GM12865 (cell line): ENCODE results near the gene KIF3C.

Source experiments
- DNase-seq: peaks from one replicate; pipeline ENCODE4 v3.0.0; 2010; ENCODE audit warnings: low read depth
- H3K4me3 ChIP-seq: 2 replicates; pipeline ENCODE4 v1.5.1; 2011; ENCODE audit warnings: mild to moderate bottlenecking, low read depth, low read length, control low read depth
- CTCF ChIP-seq: IDR thresholded peaks from 2 replicates; pipeline ENCODE4 v1.5.1; 2011; ENCODE audit warnings: low read length, control low read depth, low read depth, inconsistent platforms; ENCODE audit not compliant: insufficient read depth; ENCODE audit errors: missing control alignments

The KIF3C gene

GRCh38 chr2:25976983-25977741, 5.1 kb downstream of the KIF3C start:
- no peak overlapping the region for H3K4me3 ChIP-seq
- no peak for DNase-seq
- no peak for TF ChIP-seq CTCF

GRCh38 chr2:25972049-25972823, 10.1 kb downstream of the KIF3C start:
- no peak for TF ChIP-seq CTCF
- H3K4me3 ChIP-seq: no peak overlapping the region

GRCh38 chr2:25971596-25971995, 10.7 kb downstream of the KIF3C start:
- no peak overlapping the region for H3K4me3 ChIP-seq
- no peak for TF ChIP-seq CTCF
- DNase-seq: no peak

More at GRCh38 chr2:25972049-25972823, 10.1 kb downstream of the KIF3C start:
- no peak for DNase-seq

GRCh38 chr2:25966531-25967270, 15.6 kb downstream of the KIF3C start:
- TF ChIP-seq CTCF: no peak
- H3K4me3 ChIP-seq: no peak overlapping the region
- DNase-seq: no peak

GRCh38 chr2:25964891-25965290, 17.4 kb downstream of the KIF3C start:
- DNase-seq: no peak
- no peak for TF ChIP-seq CTCF
- no peak overlapping the region for H3K4me3 ChIP-seq

- H3K4me3 ChIP-seq: no peak overlapping the region
- peak; percentile 35 for DNase-seq
- no peak for TF ChIP-seq CTCF
These were observed 21.4 kb downstream of the KIF3C start for GRCh38 chr2:25960920-25961319.
